Stimulated activated CD8-positive, alpha-beta memory T cell treated with anti-CD3 and anti-CD28 coated beads, Interleukin-2, amount 100 ng/mL, for 1 hour (primary cell): Measurements from ENCODE around the gene INO80.
"Not testable (repeated sequence)": the region's sequence is repeated elsewhere in the genome, so short reads cannot be mapped to it uniquely, and the experiment has no call there.

ENCODE experiments used
- DNase-seq, 2 donors: peaks; one replicate each; pipeline ENCODE4 v3.0.0-alpha.2; 2020; ENCODE audit warnings: low read depth in 2 of 2

The INO80 gene, protein sequence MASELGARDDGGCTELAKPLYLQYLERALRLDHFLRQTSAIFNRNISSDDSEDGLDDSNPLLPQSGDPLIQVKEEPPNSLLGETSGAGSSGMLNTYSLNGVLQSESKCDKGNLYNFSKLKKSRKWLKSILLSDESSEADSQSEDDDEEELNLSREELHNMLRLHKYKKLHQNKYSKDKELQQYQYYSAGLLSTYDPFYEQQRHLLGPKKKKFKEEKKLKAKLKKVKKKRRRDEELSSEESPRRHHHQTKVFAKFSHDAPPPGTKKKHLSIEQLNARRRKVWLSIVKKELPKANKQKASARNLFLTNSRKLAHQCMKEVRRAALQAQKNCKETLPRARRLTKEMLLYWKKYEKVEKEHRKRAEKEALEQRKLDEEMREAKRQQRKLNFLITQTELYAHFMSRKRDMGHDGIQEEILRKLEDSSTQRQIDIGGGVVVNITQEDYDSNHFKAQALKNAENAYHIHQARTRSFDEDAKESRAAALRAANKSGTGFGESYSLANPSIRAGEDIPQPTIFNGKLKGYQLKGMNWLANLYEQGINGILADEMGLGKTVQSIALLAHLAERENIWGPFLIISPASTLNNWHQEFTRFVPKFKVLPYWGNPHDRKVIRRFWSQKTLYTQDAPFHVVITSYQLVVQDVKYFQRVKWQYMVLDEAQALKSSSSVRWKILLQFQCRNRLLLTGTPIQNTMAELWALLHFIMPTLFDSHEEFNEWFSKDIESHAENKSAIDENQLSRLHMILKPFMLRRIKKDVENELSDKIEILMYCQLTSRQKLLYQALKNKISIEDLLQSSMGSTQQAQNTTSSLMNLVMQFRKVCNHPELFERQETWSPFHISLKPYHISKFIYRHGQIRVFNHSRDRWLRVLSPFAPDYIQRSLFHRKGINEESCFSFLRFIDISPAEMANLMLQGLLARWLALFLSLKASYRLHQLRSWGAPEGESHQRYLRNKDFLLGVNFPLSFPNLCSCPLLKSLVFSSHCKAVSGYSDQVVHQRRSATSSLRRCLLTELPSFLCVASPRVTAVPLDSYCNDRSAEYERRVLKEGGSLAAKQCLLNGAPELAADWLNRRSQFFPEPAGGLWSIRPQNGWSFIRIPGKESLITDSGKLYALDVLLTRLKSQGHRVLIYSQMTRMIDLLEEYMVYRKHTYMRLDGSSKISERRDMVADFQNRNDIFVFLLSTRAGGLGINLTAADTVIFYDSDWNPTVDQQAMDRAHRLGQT (N-terminal part only)

DNA sequence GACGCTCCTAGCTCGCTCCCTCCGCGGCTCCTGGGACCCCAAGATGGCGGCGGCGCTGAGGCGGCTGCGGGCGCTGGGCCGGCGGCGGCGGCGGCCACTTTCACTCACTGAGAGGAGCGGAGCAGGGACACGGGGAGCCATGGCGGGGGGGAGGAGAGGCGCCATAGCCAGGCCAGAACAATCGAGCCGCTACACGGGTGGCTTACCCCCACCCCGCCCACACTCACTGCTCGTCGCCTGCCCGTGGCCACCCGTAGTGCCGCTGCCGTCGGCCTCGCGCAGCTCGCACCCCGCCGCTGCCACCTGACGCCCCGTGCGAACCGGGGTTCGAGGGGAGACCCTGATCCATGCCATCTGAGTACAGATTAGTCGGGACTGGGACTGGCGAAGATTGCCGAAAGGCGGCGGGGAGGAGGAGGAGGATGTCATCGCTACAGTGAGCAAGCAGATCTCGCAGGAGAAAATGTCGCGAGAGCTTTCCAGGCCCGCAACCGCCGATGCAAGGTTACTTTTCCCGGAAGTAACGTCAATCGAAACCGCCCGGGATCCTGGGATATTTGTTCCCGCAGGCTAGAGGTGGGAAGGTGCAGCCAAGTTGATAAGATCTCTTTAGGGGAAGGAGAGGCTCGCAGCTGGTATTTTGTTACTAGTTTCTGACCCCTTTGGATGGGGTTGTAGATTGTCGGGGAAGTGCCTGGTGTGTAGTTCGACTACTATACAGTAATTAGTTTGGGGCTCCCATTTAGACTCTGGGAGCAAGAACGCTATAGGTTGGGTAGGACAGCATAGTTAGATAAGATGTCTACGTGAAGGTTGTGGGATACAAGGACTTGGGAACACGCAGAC is at the start of gene INO80:
TSS of gene INO80 (minus strand) at position 165 of the 846 bp plus-strand sequence. CDS start 19,970 bp downstream, outside the sequence.
- peak; percentile 86 to 92 for DNase-seq

DNA sequence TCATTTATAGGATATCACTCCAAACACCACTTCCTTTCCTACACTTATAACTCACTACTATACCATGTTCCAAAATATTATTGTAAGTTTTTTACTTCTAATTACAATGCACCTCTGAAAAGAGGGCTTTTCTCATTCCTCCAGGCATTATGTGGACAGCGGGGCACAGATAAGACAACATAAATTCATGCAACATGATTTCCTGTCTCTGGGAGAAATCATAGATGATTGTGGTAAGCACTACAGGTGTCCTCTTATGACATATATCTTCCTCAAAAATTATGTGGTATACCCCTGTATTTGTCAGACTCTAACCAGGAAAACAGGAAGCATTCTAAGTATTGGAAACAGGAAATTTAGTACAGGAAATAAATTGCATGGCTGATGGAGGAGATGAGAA is 45.7 kb upstream of the INO80 start:
- DNase-seq: no peak

DNA sequence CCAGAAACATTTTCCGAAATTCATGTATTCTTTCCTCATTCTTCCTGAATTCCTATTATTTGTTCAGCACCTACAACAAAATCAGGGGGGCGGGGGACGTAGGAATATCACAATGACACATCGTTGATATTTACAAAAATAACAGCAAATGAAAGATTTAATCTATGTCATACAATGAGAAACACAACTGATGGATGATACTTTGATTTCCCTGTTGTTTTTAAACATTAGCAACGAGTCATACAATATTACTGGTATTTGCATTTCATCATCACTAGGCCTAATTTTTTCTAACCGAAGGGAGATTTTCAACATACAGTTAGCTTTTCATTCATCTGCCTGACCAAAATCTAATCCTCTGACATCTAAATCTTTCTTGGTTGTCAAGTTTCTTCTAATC is 45.3 kb upstream of the INO80 start:
- DNase-seq: no peak

DNA sequence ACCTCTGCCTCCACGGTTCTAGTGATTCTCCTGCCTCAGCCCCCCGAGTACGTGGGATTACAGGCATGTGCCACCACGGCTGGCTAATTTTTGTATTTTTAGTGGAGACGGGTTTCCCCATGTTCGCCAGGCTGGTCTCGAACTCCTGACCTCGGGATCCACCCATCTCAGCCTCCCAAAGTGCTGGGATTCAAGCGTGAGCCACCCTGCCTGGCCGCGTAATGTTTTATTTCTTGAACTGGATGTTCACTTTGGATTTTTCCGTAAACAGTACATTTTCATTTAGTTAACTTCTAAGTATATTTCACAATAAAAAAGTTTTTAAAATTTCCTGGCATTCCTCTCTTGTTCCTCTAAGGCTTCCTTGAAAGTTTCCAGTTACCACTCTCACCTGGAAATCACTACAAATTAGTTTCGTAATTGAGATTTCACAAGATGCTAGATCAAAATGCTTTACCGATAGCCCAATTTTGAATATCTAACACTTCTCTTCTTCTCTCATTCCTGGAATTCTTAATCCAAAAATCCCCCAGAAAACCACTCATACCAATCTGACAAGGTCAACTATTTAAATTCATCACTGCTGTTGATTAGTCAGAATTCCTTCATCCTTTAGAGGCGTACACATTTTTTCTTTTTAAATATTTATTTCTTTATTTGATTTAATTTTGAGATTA is 44.7 kb upstream of the INO80 start:
- DNase-seq: no peak

DNA sequence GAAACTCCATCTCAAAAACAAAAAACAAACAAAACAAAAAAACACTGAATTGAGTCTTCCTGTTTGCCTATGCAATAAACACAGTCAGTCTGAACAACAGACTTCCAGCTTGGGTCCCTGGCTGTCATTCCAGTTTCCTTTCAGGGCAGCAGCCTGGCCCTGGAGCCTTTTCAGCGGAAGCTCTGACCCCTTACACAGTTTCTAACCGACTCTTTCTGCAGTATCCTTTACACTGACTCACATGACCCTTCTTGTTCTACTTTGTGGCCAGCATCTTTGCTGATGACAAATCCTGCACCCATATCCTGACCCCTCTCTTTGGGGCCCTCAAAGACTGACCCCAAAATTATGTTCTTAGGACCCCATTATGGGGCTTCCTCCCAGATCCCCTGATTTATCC is 38.3 kb upstream of the INO80 start:
- no peak for DNase-seq

DNA sequence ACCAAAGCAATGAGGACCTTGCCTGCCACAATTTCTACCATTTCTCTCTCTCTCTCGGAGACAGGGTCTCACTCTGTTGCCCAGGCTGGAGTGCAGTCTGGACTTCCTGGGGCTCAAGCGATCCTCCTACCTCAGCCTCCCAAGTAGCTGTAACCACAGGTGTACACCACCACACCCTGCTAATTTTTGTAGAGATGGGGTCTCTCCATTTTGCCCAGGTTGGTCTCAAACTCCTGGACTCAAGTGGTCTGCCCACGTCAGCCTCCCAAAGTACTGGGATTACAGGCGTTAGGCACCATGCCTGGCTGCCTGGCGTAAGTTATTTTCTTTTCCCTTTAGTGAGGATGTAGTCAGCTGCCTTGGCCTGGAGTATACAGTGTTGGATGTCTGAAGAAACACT is 37.7 kb upstream of the INO80 start:
- DNase-seq: no peak

DNA sequence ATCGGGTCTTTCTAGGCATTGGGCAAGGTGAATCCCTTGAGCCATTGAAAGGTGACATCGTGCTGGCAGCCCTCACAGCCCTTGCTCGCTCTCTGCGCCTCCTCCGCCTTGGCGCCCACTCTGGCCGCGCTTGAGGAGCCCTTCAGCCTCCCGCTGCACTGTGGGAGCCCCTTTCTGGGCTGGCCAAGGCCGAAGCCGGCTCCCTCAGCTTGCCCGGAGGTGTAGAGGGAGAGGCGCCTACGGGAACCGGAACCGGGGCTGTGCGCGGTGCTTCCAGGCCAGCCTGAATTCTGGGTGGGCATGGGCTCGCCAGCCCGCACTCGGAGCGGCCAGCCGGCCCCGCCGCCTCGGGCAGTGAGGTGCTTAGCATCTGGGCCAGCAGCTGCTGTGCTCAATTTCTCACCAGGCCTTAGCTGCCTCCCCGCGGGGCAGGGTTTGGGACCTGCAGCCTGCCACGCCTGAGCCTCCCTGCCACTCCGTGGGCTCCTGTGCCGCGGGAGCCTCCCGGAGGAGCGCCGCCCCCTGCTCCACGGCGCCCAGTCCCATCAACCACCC is 35.4 kb upstream of the INO80 start:
- DNase-seq: no peak

DNA sequence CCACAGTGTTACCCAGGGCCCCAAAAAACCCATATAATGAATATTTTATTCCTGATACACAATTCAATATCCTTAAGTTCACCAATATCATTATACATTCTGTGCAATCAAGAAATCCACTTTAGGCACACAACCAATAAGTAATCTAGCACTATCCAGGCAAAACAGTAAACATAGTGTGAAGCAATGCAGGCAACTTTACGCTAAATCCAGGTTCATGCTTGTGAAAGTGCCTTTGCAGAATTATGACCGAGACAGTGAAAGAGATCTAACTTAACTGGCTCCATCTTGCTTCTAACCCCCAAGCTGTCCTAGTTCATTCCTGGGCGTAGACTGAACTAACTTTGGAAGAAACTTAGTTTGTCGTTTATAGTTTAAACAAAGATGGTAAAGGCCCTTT is 34.2 kb upstream of the INO80 start:
- no peak for DNase-seq

DNA sequence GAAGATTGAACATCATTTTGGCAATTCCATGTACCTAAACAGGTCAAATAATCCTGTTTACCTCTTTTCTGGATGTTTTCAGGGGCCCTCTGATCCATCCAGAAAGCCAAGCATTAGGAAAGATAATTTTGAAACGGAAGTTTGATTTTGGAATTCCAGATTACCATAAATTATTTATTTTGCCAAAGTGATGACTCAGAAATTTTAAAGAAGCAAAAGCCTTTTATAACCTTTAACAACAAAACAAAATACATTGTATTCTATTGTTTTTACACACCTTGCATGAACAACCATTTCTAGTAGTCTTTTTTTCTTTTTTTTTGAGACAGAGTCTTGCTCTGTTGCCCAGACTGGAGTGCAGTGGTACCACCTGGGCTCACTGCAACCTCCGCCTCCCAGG is 32.0 kb upstream of the INO80 start:
- DNase-seq: no peak

DNA sequence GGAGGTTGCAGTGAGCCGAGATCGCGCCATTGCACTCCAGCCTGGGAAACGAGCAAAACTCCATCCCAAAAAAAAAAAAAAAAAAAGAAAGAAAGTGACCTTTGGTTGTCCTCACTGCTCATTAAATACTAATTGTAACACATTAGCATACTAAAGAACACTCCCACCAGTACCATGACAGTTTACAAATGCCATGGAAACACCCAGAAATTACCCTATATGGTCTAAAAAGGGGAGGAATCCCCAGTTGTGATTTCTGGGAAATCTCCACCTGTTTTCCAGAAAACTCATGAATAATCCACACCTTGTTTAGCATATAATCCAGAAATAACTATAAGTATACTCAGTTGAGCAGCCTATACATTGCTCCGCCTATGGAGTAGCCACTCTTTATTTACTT is 23.5 kb upstream of the INO80 start:
- DNase-seq: no peak

DNA sequence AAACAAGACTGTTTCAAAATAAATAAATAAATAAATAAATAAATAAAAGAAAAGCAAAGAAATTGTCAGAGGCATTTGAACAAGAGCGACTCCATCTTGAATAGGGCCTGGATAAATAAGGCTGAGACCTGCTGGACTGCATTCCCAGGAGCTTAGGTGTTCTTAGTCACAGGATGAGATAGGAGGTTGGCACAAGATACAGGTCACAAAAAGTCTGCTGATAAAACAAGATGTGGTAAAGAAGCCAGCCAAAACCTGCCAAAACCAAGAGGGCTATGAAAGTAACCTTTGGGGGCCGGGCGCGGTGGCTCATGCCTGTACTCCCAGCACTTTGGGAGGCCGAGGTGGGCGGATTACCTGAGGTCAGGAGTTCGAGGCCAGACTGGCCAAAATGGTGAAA is 23.0 kb upstream of the INO80 start:
- DNase-seq: not testable (repeated sequence)

DNA sequence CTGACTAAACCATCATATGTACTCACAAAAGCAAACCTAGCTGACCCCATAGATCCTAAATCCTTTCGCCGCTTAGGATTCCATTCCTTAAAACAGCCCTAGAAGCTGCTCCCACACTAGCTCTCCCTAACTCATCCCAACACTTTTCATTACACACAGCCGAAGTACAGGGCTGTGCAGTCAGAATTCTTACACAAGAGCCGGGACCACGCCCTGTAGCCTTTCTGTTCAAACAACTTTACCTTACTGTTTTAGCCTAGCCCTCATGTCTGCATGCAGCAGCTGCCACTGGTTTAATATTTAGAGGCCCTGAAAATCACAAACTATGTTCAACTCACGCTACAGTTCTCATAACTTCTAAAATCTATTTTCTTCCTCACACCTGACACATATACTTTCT is 19.5 kb upstream of the INO80 start:
- DNase-seq: not testable (repeated sequence)

DNA sequence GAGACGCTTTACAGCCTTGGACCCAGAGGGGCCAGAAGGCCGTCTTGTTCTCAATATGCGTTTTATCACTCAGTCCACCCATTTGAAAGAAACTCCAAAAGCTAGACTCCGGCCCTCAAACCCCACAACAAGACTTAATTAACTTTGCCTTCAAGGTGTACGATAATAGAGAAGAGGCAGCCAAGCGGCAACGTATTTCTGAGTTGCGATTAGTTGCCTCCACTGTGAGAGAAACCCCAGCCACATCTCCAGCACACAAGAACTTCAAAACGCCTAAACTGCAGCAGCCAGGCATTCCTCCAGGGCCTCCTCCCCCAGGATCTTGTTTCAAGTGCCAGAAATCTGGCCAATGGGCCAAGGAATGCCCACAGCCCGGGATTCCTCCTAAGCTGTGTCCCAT is 17.4 kb upstream of the INO80 start:
- no peak for DNase-seq

DNA sequence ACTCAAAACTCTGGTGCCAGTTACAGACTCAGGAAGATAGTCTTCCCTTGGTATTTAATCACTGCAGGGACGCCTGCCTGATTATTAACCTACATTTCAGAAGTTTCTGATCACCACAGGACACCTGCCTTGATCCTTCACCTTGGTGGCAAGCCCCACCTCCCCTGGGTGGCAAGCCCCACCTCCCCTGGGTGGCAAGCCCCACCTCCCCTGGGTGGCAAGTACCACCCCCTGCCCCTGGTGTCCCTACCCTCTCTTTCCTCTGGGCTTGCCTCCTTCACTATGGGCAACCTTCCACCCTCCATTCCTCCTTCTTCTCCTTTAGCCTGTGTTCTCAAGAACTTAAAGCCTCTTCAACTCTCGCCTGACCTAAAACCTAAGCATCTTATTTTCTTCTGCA is 16.0 kb upstream of the INO80 start:
- DNase-seq: not testable (repeated sequence)

DNA sequence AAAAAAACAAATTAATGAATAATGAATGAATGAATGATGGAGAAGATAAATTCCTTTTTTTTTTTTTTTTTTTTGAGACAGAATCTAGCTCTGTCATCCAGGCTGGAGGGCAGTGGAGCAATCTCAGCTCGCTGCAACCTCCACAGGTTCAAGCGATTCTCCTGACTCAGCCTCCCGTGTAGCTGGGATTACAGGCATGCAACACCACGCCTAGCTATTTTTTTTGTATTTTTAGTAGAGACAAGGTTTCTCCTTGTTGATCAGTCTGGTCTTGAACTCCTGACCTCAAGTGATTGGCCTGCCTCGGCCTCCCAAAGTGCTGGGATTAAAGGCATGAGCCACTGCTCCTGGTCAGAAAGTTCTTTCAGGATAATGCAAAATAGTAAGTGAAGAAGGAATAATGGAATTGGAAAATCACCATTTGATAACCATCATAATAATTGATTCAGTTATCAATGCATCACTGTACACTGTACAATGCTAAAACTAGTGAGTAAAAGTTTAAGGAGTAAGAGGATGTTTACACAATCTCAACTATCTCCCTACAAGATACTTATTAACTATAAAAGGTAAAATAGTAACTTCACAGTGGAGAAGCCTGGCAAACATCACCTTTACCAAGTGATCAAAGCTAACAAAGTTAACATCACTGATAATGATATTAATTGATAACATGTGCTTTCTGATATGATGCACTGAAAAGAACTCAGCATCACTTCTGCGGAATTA is 12.3 kb upstream of the INO80 start:
- DNase-seq: no peak

DNA sequence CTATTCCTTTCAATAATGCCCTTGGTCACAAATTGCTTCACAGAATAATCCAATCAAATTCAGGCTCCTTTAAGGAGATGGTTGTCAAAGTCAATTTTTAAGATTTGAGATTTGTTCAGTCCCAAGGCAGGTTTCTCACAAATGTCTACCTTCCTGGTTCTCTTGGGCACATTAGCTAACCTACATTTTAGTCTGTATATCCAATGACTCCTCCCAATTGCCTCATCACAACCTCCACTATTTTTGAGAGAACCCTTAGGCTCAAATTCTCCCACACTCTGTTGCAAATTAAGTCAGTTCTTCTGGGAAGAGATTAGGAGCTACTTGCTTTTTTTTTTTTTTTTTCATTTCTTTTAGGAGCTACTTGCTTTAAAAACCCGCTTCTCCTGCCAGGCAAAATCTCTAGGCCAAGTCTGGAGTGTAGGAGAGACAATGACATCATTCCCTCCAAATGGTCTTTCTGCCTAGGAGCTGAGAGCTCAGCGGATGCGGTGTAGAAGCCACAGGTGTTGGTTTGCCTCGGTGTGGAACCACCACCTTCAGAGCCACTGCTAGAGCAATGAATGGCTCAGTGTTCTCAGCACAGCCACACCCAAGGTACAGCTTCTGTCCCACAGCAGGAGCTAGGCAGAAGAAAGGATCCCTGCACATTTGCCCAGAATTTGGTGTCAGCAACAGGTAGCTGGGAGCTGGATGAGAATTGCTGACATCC is 10.0 kb upstream of the INO80 start:
- no peak for DNase-seq

DNA sequence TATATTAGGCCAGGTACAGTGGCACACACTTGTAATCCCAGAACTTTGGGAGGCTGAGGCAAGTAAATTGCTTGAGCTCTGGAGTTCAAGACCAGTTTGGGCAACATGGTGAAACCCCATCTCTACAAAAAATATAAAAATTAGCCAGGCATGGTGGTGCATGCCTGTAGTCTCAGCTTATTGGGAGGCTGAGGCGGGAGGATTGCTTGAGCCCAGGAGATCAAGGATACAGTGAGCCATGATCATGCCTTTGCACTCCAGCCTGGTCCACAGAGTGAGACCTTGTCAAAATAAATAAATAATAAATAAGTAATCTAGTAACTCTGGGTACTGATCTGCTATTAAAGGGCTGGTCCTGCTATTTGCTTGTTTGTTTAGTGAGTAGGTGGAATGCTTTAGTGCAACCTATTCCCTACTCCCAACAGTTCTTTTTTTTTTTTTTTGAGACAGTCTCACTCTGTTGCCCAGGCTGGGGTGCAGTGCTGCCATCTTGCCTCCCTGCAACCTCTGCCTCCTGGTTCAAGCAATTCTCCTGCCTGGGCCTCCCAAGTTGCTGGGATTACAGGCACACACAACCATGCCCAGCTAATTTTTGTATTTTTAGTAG is 9.1 kb upstream of the INO80 start:
- no peak for DNase-seq

DNA sequence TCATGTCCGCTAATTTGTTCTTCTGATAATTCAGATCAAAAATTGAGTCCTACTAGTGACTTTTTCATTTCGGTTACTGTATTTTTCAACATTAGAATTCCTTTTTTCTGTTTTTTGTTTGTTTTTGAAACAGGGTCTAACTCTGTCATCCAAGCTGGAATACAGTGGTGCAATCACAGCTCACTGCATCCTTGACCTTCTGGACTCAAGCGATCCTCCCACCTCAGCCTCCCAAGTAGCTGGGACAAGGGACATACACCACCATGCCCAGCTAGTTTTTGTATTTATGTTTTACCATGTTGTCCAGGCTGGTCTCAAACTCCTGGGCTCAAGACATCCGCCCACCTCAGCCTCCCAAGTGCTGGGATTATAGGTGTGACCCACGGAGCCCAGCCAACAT is 8.0 kb upstream of the INO80 start:
- DNase-seq: no peak

DNA sequence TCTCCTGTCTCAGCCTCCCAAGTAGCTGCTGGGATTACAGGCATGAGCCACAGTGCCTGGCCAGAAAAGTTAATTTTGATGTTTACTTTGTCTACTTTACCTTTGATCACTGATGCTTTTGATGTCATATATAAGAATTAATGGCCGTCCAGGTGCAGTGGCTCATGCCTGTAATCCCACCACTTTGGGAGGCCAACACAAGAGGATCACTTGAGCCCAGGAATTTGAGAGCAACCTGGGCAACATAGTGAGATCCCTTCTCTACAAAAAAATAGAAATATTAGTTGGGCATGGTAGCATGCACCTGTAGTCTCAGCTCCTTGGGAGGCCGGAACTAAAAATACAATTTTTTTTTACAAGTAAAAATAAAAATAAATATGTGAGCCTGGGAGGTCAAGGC is 6.8 kb upstream of the INO80 start:
- DNase-seq: no peak
